Cardiac fibroblast (primary cell): ENCODE results near the gene PRR4.

ENCODE experiments used
- DNase-seq, 2 donors: peaks; one replicate each; pipeline versions ENCODE4 v3.0.0 to v3.0.0-alpha.2; 2010; ENCODE audit warnings: low read depth in 2 of 2
- H3K4me3 ChIP-seq, 2 donors: replicated peaks in 1 of 2; 1 replicate in 1 of 2; 2 replicates in 1 of 2; pipeline ENCODE4 v1.5.1; 2011; ENCODE audit warnings: low read depth in 2 of 2, low read length in 2 of 2, mild to moderate bottlenecking in 2 of 2, moderate library complexity in 1 of 2
- CTCF ChIP-seq: IDR thresholded peaks from one replicate; pipeline ENCODE4 v1.5.1; 2011; ENCODE audit warnings: low read depth, mild to moderate bottlenecking, low read length, inconsistent platforms

Gene PRR4

GRCh38 chr12:10867381-10867780 lies 18.1 kb upstream of the PRR4 start:
- peak; percentile 15 to 21 for DNase-seq
- TF ChIP-seq CTCF = no peak
- H3K4me3 ChIP-seq = no peak overlapping the region

- no peak for DNase-seq
- H3K4me3 ChIP-seq = no peak overlapping the region
- no peak for TF ChIP-seq CTCF
Measured at GRCh38 chr12:10863512-10864218, 14.4 kb upstream of the PRR4 start.

- TF ChIP-seq CTCF = no peak
- no peak overlapping the region for H3K4me3 ChIP-seq
- DNase-seq = peak in 1 of 2 donors; percentile 31
Measured at GRCh38 chr12:10861366-10861765, 12.1 kb upstream of the PRR4 start.

GRCh38 chr12:10855807-10856206 lies 6.5 kb upstream of the PRR4 start:
- H3K4me3 ChIP-seq = no peak overlapping the region
- no peak for DNase-seq
- no peak for TF ChIP-seq CTCF

- DNase-seq = no peak
- no peak overlapping the region for H3K4me3 ChIP-seq
- TF ChIP-seq CTCF = no peak
Measured at GRCh38 chr12:10853776-10854175, 4.5 kb upstream of the PRR4 start.

GRCh38 chr12:10851243-10851858 lies 2.1 kb upstream of the PRR4 start:
- no peak overlapping the region for H3K4me3 ChIP-seq
- no peak for TF ChIP-seq CTCF
- DNase-seq = no peak
